OCI-LY7 (cell line): Measurements from ENCODE around the gene TSEN15. TPM values are rescaled to one million over a fixed set of nuclear protein-coding genes. Genes with fewer than 3 reads are reported as not detected.

ENCODE experiments used
- BruUV-seq: library from RNA; stranded (reverse); fragments of 400-500 nt; replicated peaks from 2 replicates; lab custom pipeline; 2021; lab: Mats Ljungman, UMichigan
- CTCF ChIA-PET: fragments of 300-600 bp; sonication (Branson Sonifier 250); formaldehyde crosslinking; loops from one replicate; lab custom pipeline; 2022; ENCODE audit warnings: antibody characterized with exemption; ENCODE audit not compliant: unreplicated experiment; lab: Charles Lee
- POLR2A ChIA-PET: fragments of 300-600 bp; sonication (Branson Sonifier 250); formaldehyde crosslinking; loops from one replicate; lab custom pipeline; 2022; ENCODE audit warnings: antibody characterized with exemption; lab: Charles Lee
- DNase-seq: peaks from one replicate; pipeline ENCODE4 v3.0.0-alpha.2; 2015; ENCODE audit warnings: low spot score
- H2AFZ ChIP-seq: fragments of 200-600 bp; sonication (generic), shearing (Covaris generic); 2 replicates; pipeline ENCODE4 v1.6.1; 2014; ENCODE audit warnings: mild to moderate bottlenecking, antibody characterized with exemption, low read length, moderate library complexity
- H3K27ac ChIP-seq: fragments of 200-600 bp; sonication (generic); 2 replicates; pipeline ENCODE4 v1.5.1; 2014; ENCODE audit warnings: mixed run types, low read depth, mild to moderate bottlenecking, moderate library complexity, low read length, inconsistent platforms; ENCODE audit not compliant: poor library complexity, severe bottlenecking
- H3K36me3 ChIP-seq: fragments of 200-600 bp; sonication (generic); 2 replicates; pipeline ENCODE4 v1.6.1; 2014; ENCODE audit warnings: mild to moderate bottlenecking, antibody characterized with exemption, low read length, moderate library complexity, mixed read lengths; ENCODE audit not compliant: insufficient read depth
- H3K4me1 ChIP-seq: fragments of 200-600 bp; sonication (generic); 2 replicates; pipeline ENCODE4 v1.5.1; 2014; ENCODE audit warnings: mild to moderate bottlenecking, low read length; ENCODE audit not compliant: insufficient read depth, poor library complexity, severe bottlenecking
- H3K4me2 ChIP-seq: fragments of 200-600 bp; sonication (generic); 2 replicates; pipeline ENCODE4 v1.6.1; 2014; ENCODE audit warnings: mild to moderate bottlenecking, low read length
- H3K4me3 ChIP-seq: fragments of 200-600 bp; sonication (generic); 2 replicates; pipeline ENCODE4 v1.5.1; 2014; ENCODE audit warnings: mild to moderate bottlenecking, low read depth, low read length; ENCODE audit not compliant: poor library complexity, severe bottlenecking
- H3K79me2 ChIP-seq: fragments of 200-600 bp; sonication (generic); 2 replicates; pipeline ENCODE4 v1.6.1; 2016; ENCODE audit warnings: low read depth, mild to moderate bottlenecking, low read length, moderate library complexity, mixed read lengths; ENCODE audit not compliant: insufficient read depth
- H3K9me2 ChIP-seq: fragments of 200-600 bp; sonication (generic); 2 replicates; pipeline ENCODE4 v1.6.1; 2016; ENCODE audit warnings: mild to moderate bottlenecking, low read length, mixed read lengths; ENCODE audit not compliant: insufficient read depth
- H3K9me3 ChIP-seq: fragments of 200-600 bp; sonication (generic); 2 replicates; pipeline ENCODE4 v1.6.1; 2014; ENCODE audit warnings: mild to moderate bottlenecking, mixed run types, low read length, mixed read lengths
- H4K20me1 ChIP-seq: fragments of 200-600 bp; sonication (generic); 2 replicates; pipeline ENCODE4 v1.6.1; 2014; ENCODE audit warnings: mild to moderate bottlenecking, antibody characterized with exemption, low read length, moderate library complexity, mixed read lengths; ENCODE audit not compliant: insufficient read depth
- CTCF ChIP-seq: fragments of 200-600 bp; sonication (generic); conservative IDR thresholded peaks from 2 replicates; pipeline ENCODE4 v1.5.1; 2014; ENCODE audit warnings: mild to moderate bottlenecking, antibody characterized with exemption, low read length, moderate library complexity, mixed read lengths
- EZH2phosphoT487 ChIP-seq: fragments of 200-600 bp; sonication (generic); IDR thresholded peaks from 2 replicates; pipeline ENCODE4 v1.6.1; 2018; ENCODE audit warnings: low read depth, borderline replicate concordance, mild to moderate bottlenecking, mixed run types, antibody characterized with exemption, low read length, moderate library complexity, mixed read lengths
- intact Hi-C: fragments of 100-400 bp; cut with micrococcal nuclease; formaldehyde crosslinking; loops from one replicate; pipeline ENCODE4 v1.10.0; 2022; ENCODE audit not compliant: unreplicated experiment
- total RNA-seq, 2 experiments: library from RNA; depleted of rRNA in 1 of 2; stranded (reverse); fragments of >200 nt in 1 of 2; shearing (Covaris generic) in 1 of 2; gene quantifications; 2 replicates each; pipeline ENCODE4 v1.2.3, GENCODE V29; 2014 to 2022

The TSEN15 gene
- total RNA-seq, 2 experiments from 2014 or later: 42.5 to 45.1 TPM

GRCh38 chr1:184036517-184036949 lies 15.0 kb upstream of the TSEN15 start:
- no peaks in the 10 kb centered on the region for H3K4me1 ChIP-seq
- no peak overlapping the region for H3K4me2 ChIP-seq
- DNase-seq: no peak
- no peaks in the 10 kb centered on the region for H3K79me2 ChIP-seq
- no TSS peak for BruUV-seq
- no peak overlapping the region for H3K4me3 ChIP-seq
- ChIA-PET POLR2A (no interaction called here), CTCF (no interaction called here)
- no peaks in the 10 kb centered on the region for H3K36me3 ChIP-seq
- no peaks in the 10 kb centered on the region for H4K20me1 ChIP-seq
- H3K9me3 ChIP-seq: no peaks in the 10 kb centered on the region
- TF ChIP-seq CTCF (no peak), EZH2phosphoT487 (no peak)
- intact Hi-C loops: no loop called here
- H3K9me2 ChIP-seq: no peaks in the 10 kb centered on the region
- H3K27ac ChIP-seq: no peak overlapping the region
- H2AFZ ChIP-seq: no peak overlapping the region

- no peak for DNase-seq
- Histone ChIP-seq H2AFZ (no peak overlapping the region), H3K9me3 (no peaks in the 10 kb centered on the region), H3K36me3 (no peaks in the 10 kb centered on the region), H3K79me2 (no peaks in the 10 kb centered on the region), H4K20me1 (no peaks in the 10 kb centered on the region), H3K4me1 (no peaks in the 10 kb centered on the region), H3K4me3 (no peak overlapping the region), H3K4me2 (no peak overlapping the region), H3K9me2 (no peaks in the 10 kb centered on the region), H3K27ac (no peak overlapping the region)
- ChIA-PET POLR2A (interaction anchor here (0.6 kb wide), 1 partner anchor 56 kb away, joined by 3 read pairs; no protein-coding TSS in a partner anchor), CTCF (no interaction called here)
- intact Hi-C loops: no loop called here
- TF ChIP-seq CTCF: no peak
- TF ChIP-seq EZH2phosphoT487: no peak
- no TSS peak for BruUV-seq
Observed at GRCh38 chr1:184037849-184038591, 13.5 kb upstream of the TSEN15 start.

- Histone ChIP-seq H3K79me2 (no peaks in the 10 kb centered on the region), H3K4me1 (no peaks in the 10 kb centered on the region), H3K36me3 (no peaks in the 10 kb centered on the region), H3K4me3 (no peak overlapping the region), H3K4me2 (no peak overlapping the region), H3K9me2 (no peaks in the 10 kb centered on the region), H3K27ac (no peak overlapping the region), H3K9me3 (no peaks in the 10 kb centered on the region), H2AFZ (no peak overlapping the region), H4K20me1 (no peaks in the 10 kb centered on the region)
- CTCF ChIA-PET: no interaction called here
- DNase-seq: no peak
- TF ChIP-seq EZH2phosphoT487 (no peak), CTCF (no peak)
- BruUV-seq: no TSS peak
- intact Hi-C loops: no loop called here
- POLR2A ChIA-PET: interaction anchor here (0.6 to 0.7 kb wide), 2 partner anchors 9 to 98 kb away, joined by 3 to 4 read pairs; no protein-coding TSS in a partner anchor
Observed at GRCh38 chr1:184039126-184039525, 12.4 kb upstream of the TSEN15 start.
